Endometrium (tissue), 2 donors: Measurements from ENCODE around the gene ZNF428.
"Not testable (repeated sequence)": the region's sequence is repeated elsewhere in the genome, so short reads cannot be mapped to it uniquely, and the experiment has no call there.

Experiments
- FAIRE-seq: peaks from 2 replicates; lab custom pipeline; 2012; peaks lifted over from hg19 to GRCh38; lab: Jason Lieb, UNC
- donor health status: control.
- donor health status: control.

Gene ZNF428

DNA sequence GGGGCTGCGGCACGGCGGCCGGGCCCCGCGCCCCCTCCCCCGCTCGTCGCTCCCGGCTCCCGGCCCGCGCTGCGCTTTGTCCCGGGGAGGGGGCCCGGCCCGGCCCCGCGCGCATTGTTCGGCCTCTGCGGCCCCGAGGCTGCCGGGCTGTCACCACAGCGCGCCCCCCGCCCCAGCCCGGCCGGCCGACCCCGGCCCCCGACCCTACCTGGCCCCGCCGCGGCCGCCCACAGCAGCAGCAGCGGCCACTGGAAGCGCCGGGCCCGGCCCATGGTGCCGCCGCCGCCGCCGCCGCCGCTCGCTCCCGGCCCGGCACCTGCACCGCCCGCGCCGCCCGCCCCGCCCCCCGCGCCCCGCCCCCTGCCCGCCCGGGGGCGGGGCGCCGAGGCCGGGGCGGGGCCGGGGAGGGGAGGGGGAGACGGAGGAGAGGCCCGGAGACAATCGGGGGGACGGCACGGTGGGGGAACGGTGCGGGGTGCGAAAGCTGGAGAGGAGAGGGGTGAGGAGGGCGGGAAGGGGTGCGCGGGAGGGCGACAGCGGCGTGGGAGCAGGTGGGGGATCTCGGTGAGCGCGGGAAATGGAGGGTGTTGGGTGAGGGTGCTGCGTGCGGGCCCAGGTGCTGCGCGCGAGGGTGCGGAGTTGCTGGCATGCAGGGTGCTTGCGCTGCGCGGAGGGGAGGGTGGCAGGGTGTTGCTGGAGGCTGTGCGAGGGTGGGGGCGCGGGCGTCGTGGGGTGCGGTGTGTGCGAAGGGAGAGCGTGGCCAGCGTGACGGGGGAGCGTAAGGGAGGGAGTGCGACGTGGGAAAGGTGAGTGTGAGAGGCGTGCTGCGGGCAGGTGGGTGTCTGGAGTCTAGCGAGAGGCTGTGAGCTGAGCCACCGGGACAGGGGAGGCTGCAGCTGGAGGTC is 20.3 kb upstream of the ZNF428 start, which contains the start of gene CADM4:
Gene CADM4 (minus strand): TSS at position 332 of the 905 bp plus-strand sequence. CDS start 60 bp downstream, at position 272.
- FAIRE-seq, result no peak

DNA sequence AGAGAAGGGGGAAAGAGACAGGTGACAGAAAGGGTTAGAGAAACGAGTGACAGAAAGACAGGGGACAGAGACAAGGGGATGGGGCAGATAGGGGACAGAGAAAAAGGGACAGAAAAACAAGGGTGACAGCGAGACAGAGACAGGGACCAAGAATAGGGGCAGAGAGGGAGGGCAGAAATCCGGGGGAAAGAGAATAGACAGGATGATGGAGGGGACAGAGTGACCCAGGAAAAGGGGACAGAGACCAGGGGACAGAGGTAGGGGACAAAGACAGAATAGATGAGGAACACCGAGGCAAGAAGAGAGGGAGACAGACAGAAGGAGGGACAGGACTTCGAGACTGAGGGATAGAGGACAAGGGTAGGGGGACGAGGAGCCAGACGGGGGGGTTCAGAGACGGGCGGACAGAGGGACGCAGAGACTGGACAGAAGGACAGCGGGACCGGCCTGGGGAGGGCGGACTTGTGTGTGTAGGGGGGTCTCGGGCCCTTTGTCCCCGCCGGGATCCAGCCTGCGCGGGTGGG is 19.6 kb upstream of the ZNF428 start:
- FAIRE-seq, result no peak

DNA sequence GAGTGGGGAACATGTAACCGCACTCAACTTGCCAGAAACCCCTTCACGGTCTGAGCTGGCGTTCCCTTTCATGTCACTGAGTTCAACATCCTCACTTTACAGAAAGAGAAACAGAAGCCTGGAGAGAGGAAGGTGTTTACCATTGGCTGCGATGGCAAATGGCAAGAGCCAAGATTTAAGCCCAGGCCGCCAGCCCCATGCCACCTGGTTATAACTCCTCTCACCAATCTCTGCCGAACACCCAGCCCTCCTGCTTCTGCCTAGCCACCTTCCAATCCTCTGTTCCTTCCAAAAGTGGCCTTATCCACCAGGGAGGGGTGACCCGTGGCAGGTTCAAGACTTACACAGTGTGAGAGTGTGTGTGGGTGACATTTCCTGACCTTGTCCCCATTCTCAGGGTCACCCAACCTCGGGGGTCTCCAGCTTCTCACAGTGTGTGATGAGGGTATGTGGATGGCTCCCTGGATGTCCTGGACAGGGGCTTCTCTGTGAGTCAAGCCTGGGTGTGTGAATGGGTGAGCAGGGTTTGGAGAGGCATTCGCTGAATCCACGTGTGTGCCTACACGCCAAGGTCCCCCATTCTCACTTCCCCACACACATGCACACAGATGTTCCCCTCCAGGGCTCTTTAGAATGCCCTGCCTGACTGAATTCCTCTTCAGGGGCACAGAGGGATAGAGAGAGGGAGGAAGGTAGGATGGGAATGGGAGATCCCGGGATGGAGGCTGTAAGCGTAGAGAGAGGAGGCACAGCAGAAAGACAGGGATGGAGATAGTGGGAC is 19.0 kb upstream of the ZNF428 start:
- FAIRE-seq, result no peak

DNA sequence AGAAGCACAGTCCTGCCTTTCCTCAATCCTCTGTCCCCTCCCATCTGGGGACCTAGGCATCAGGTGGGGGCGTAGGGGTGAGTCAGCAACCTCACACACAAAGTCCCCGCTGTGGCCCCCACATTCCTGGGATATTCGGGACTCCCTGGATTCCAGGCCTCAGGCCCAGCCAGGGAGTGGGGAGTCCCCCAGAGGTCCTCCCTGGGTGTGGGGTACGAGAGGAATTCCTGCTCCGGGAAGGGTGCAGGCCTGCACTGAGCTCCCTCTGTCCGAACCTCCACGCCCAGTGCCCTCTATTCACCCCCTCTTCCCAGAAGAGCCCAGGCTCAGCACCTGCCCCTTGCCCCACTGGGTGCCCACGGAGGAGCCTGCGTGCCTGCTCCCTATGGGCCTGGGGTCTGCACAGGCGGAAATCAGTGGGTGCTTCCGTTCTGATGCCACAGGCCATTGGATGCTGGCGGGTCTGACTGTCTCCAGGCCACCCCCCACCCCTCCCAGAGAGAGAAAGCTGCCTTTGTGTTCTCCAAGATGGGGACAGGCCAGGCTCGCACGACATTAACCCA is 16.8 kb upstream of the ZNF428 start:
- no peak for FAIRE-seq

DNA sequence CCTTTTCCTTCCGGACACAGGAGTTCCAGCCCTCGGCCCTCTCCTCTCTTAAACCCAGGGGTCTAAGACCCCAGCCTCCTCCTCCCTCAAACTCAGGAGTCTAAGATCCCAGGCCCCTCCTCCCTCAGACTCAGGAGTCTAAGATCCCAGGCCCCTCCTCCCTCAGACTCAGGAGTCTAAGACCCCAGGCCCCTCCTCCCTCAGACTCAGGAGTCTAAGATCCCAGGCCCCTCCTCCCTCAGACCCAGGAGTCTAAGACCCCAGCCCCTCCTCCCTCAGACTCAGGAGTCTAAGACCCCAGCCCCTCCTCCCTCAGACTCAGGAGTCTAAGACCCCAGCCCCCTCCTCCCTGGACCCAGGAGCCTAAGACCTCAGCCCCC is 16.1 kb upstream of the ZNF428 start:
- not testable (repeated sequence) for FAIRE-seq

DNA sequence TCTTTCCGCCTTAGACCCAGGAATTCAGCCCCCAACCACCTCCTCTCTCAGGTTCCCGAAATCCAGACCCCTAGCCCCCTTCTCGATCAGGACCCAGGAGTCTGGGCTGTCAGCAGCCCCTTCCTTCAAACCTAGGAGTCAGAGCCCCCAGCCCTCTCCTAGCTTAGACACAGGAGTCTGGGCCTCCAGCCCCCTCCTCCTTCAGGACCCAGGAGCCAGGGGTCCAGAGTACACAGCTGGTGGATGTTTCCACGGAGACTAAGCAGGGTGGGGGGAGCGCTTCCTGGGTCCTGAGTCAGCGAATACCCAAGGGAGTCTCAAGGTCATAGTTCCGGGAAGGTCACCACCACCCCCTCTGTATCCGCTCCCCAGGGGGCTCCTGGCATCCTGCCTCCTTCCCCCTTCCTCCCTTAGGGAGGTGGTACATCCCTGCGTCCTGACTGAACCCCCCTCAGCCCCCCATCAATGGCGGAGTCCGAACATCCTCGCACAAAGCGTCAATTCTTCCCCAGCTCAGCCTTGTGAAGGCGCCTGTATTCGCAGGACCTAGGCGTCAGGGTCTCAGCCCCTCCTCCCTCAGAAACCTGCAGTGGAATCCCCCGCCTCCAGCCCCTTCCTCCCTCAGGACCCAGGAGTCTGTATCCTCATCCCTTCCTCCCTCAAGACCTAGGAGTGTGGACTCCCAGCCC is 15.6 kb upstream of the ZNF428 start:
- no peak for FAIRE-seq

DNA sequence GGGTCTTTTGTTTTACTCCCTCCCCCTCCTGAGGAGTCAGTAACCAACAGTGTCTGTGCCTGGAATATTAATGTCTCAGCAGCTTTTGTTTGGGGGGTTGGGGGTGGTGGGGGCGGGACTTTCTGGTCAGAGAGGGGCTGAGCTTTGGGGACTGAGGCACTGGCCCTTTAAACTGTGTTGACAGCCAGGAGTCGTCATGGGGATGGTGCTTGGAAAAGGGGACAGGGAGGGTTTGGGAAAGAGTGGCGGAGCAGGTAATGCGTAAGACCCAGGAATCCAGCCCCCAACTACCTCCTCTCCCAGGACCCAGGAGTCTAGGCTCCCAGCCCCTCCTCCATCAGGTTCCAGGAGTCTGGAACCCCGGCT is 15.1 kb upstream of the ZNF428 start:
- FAIRE-seq, result no peak

DNA sequence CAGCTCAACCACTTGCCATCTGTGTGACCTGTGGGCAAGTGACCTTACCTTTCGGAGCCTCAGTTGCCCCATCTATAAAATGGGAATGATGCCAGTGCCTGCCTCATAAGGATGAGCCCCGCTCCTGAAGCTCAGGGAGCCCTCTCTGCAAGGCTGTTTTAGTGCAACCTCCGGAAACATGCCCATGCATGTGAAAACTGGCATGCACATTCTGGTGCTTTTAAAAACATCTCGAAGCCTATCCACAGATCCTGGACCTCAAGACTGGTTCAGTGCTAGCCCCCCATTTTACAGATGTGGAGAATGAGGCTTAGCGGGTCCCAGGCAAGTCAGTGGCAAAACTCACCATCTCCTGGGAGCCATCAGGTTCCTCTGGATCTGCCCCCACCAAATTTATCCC is 14.6 kb upstream of the ZNF428 start:
- no peak for FAIRE-seq

DNA sequence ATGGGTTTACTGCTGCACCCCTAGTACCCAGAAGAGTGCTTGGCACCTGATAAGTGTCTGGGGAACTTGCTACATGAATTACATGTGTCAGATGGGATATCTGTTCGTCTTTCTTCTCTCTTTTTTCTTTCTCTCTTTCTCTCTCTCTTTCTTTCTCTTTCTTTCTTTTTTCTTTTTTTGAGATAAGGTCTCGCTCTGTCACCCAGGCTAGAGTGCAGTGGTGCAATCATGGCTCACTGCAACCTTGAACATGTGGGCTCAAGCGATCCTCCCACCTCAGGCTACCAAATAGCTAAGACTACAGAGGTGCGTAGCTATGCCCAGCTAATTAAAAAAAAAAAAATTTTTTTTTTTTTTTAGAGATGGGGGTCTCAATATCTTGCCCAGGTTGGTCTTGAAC is 14.1 kb upstream of the ZNF428 start:
- FAIRE-seq, result no peak

DNA sequence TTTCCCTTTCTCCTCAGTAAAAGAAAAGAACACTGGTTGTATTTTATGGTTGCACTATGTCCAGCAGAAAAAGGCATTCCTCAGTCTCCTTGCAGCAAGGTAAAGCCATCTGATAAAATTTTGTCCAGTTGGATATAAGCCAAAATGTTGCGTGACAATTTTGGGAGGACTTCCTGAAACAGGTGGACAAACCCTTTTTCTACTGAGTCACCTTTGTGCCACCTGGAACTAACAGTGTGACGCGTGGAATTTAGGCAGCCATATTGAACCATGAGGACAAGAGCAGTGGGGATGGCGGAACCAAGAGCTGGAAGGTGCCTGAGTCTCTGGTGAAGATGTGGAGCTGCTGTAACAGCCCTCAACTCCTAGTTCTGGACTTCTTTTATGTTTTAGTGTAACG is 12.1 kb upstream of the ZNF428 start:
- FAIRE-seq, result no peak

DNA sequence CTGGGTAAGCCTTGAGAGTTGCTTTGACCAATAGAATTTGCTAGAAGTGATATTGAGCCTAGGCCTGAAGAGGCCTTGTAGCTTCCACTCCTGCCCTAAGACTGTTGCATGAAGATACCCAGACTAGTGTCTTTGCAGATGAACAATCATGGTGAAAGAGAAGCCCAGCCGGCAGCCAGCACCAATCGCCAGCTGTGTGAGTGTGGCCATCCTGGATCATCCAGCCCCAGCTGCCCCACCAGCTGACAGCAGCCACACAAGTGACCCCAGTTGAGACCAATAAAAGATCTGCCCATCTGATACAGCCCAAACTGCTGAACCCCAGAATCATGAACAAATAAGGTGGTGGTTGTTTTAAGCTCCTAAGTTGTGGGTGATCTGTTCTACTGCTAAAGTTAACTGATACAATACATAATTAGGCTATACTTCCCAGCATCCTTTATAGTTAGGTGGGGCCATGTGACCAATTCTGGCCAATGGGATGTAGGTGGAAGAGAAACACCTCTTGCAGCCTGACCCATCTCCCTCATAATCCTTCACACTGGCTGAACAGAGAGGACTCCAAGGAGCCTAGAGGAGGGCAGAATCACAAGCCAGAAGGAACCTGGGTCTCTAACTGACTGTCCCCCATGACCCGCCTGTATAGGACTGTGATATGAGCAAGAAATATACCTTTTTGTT is 9.4 kb upstream of the ZNF428 start:
- no peak for FAIRE-seq

DNA sequence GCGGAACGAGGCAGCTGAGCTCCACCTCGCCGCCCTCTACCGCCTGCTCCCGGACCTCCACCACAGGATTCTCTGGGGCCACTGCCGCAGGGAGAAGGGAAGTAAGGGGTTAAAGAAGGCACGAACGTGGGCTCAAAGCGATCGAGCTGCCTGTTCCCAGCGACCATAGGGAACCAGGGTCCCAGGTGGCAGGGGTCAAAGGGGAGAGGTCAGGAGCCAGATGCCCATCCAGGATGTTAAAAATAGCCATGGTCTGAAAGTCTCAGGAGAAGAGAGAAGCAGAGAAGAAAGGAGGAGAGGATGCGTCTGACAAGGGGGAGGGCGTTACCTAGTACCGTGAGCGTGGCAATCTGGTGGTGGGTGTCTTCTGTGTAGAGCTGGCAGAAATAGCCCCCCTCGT is 7.4 kb upstream of the ZNF428 start:
- no peak for FAIRE-seq

DNA sequence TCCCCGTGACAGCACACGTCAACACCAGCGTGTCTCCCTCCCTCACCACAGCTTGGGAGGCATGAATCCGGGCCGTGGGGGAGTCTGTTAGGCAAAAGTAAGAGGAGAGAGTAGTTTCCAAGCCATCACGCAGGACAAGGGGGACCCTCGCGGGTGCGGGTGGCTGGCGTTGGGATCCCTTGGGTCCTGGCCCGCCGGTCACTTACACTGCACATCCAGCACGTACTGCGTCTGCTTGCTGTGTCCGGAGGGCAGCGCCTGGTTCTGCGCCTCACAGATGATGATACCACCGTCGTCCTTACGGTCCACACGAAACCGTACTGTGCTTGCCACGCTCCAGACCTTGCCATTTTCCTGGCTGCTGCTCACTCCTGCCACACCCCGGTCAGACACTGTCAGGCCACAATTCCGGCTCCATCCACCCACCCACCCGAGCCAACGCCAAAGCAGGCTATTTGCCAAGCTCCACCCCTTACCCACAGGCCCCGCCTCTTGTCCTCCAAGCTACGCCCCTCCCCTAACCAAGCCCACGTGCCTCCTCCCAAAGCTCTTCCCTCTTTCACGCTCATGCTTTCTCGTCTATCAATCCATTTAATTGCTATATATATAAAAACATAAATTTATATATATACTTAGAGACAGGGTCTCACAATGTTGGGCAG is 6.6 kb upstream of the ZNF428 start:
- no peak for FAIRE-seq

DNA sequence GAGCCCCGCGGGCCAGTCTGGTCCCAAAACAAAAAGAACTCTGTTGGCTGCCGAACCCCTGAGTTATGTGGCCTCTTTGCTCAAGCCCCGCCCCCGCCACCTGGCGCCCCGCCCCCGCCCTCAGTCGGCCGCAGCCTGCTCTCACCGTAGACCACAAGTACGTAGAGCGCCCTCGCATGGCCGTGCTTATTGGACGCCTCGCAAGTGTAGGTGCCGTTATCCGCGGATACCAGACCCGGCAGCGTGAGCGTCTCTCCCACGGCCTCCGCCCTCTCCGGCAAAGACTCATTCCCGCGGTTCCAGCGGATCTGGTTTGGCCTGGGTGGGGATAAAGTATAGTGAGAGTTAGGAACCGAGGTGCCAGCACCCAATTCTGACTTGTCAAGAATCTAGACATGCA is 5.5 kb upstream of the ZNF428 start:
- no peak for FAIRE-seq

DNA sequence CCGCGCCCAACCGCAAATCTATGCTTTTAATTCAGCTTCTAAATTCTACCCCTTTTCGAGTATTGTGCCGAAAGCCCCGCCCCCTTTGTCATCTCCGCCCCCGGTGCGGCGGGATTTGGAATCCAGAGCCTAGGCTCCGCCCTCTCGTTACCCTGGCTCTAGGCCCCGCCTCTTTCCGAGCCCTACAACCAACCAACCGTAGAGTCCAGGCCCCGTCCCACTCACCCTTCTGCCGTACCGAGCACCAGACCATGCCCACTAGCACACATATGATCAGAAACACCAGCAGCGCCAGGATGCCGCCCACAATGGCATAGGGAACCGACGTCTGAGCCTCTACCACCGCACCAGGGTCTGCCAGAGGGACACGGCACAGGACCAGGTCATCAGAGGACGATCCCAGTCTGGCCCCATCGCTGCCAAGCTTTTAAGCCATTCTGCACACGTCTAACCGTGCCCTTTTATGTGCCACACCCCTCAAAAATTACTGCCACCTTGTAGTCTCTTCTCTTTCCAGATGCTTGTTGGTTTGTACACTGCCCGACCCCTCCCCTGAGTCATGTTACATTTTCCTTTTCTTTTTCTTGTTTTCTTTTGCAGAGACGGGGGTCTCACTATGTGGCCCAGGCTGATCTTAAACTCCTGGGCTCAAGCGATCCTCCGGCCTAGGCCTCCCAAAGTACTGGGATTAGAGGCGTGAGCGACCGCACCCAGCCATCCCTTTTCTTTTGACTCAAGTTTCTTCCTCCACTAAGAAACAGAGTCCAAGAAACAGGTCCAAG is 4.7 kb upstream of the ZNF428 start:
- FAIRE-seq, result no peak

DNA sequence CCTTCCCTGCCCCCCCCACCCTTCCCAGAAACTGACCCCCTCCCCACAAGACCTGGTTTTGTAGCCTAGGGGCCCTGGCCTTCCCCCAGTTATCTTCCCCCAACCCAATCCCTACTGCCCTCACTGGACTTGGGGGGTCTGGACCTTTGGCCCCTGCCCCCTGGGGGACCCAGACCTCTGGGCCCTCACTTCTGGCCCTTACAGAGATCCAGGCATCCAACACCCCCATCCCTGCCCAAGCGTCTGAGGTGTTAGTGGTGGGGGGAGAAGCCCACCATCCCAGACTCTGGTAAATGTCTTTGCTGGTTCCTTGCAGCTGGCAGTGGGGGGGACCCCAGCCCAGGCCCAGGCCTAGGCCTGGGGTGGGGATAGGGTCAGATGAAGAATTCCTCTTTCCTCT is 3.5 kb upstream of the ZNF428 start:
- no peak for FAIRE-seq

DNA sequence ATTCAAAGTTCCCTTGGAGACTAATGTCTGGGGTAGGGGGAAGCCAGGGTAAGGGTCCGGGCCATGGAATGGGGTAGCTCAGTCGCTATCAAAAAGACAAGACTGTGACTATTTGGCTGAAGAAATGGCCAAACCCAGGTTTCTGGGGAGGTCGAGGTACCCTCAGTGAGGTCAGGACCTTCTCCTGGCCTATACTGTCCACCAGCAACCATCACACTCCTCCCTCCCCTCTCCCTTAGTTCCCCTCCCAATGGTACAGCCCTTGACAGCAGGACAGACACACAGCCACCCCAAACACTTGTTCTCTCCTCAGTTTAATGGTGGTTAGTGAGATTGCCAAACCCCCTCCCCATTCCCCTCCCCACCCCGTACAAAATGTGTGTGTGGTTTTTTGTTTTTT is 2.6 kb upstream of the ZNF428 start:
- no peak for FAIRE-seq

DNA sequence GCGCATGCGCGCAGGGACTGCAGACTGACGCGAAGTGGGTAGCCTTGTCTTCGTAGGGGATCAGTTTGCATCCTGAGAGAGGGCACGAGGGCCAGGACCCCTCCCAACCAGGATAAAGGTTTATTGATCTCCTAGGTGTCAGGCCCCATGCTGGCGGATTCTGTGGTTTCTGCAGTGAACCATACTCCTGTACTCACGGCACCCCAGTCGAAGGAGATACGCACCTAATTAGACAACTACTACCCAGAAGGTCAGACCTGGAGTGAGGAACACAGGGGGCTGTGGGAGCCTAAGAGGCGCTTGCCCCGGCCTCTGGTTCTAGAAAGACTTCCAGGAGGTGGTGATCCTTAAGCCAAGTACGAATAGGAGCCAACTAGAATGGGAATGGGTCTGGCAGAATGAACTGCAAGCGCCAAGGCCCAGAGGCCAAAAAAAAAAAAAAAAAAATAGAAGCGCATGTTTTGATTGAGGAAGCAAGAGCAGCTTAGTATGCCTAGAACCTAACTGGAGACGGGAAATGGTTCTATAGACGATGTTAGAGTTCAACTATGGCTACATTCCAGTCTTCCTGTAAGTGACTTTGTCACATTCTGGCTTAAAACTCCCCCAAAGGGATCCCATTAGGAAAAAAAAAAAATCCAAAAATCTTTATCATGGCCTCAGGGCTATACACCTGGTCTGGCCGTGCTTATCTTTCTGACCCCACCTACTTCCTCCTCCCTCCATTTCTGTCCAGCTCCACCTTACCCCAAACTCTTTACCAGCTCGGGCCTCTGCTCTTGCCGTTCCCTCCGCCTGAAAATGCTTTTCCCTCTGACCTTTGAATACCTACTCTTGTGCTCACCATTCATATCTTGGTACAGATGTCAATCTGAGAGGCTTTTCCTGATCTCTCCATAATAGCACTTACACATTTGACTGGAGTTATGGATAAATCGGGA is 902 bp upstream of the ZNF428 start:
- FAIRE-seq, result no peak

DNA sequence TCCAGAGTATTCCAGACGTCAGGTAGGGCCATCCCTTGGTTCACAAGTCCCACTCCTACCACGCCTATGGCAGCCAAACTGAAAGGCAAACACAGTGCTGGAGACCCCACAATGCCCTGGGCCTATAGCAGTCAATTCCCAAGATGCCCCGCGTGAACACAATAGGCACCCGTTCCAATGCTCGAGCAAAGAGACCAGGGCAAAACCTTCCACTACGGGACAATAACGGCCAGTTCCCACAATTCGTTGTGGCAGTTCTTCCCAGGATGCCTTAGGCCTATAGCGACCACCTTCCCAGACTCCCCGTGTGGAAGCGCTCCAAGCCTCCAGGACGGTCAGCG is 538 bp downstream of the ZNF428 start:
- FAIRE-seq, result no peak
